ENCODE data around the gene IQCM.

- TF ChIP-seq GATA3 (IDR thresholded peaks at IDR 0.05; ENCODE audit: low read depth, low read length) (no peak), GATA2 (IDR thresholded peaks at IDR 0.05; ENCODE audit: low read depth, low read length) (no peak)
Observed at GRCh38 chr4:149754526-149754925, 61.1 kb downstream of the IQCM start.
